ENCODE results near the gene PRSS38. TPM values are rescaled to one million over a fixed set of nuclear protein-coding genes. Genes with fewer than 3 reads are reported as not detected.

Gene PRSS38
- polyA plus RNA-seq, 1 donor (not counting 4 experiments of a cell fraction or from before 2014, with no cell fraction given), result not detected

GRCh38 chr1:227889047-227889862, 73.8 kb downstream of the PRSS38 start:
- DNase-seq (ENCODE audit: low read depth, low spot score) (no peak), FAIRE-seq (no peak)
- dilution Hi-C loops (cut with MboI; ENCODE audit: extremely low pct_ligation_motif_present, low sequenced_read_pairs), result no loop called here
- no peak overlapping the region for H3K9ac ChIP-seq (ENCODE audit: control insufficient read depth, extremely low read depth, insufficient read depth, low read length)
- H3K36me3 ChIP-seq (ENCODE audit: control insufficient read depth in 2 of 2, extremely low read depth in 1 of 2, insufficient read depth in 2 of 2, low read length in 2 of 2), result no peaks in the 10 kb centered on the region
- H3K9me1 ChIP-seq (ENCODE audit: control insufficient read depth, extremely low read depth, insufficient read depth, low read length), result no peaks in the 10 kb centered on the region
- H3K9me3 ChIP-seq (ENCODE audit: control insufficient read depth, low read depth, low read length), result no peaks in the 10 kb centered on the region
- no peaks in the 10 kb centered on the region for H4K20me1 ChIP-seq (ENCODE audit: control insufficient read depth, extremely low read depth, insufficient read depth, low read length)
- peaks cover 3% of the 10 kb centered on the region for H3K27me3 ChIP-seq (ENCODE audit: control insufficient read depth, extremely low read depth, insufficient read depth, low read length)
- H3K27ac ChIP-seq (ENCODE audit: control insufficient read depth, insufficient read depth, low read length), result no peak overlapping the region
- no peaks in the 10 kb centered on the region for H3K79me2 ChIP-seq (ENCODE audit: control insufficient read depth, insufficient read depth, low read length)
- TF ChIP-seq EZH2 (IDR thresholded peaks at IDR 0.05; ENCODE audit: low read length), result no peak
- TF ChIP-seq CTCF (optimal IDR thresholded peaks at IDR 0.05 in 1 of 3, IDR thresholded peaks at IDR 0.05 in 1 of 3, conservative IDR thresholded peaks at IDR 0.05 in 1 of 3; ENCODE audit: extremely low read depth in 1 of 3, insufficient read depth in 2 of 3, low read length in 3 of 3), result no peak
- no peak overlapping the region for H2AFZ ChIP-seq (ENCODE audit: control insufficient read depth, low read length)
- H3K4me2 ChIP-seq (ENCODE audit: control insufficient read depth, extremely low read depth, insufficient read depth, low read depth, low read length), result no peak overlapping the region
- no peak overlapping the region for H3K4me3 ChIP-seq (ENCODE audit: control insufficient read depth in 2 of 3, extremely low read depth in 1 of 3, insufficient read depth in 2 of 3, low read depth in 1 of 3, low read length in 3 of 3)
- peaks cover 16% of the 10 kb centered on the region for H3K4me1 ChIP-seq (ENCODE audit: control insufficient read depth, extremely low read depth, insufficient read depth, low read length)

- Histone ChIP-seq H3K4me1 (ENCODE audit: control insufficient read depth, extremely low read depth, insufficient read depth, low read length) (peaks cover 16% of the 10 kb centered on the region), H3K9me1 (ENCODE audit: control insufficient read depth, extremely low read depth, insufficient read depth, low read length) (no peaks in the 10 kb centered on the region), H3K4me3 (ENCODE audit: control insufficient read depth in 2 of 3, extremely low read depth in 1 of 3, insufficient read depth in 2 of 3, low read depth in 1 of 3, low read length in 3 of 3) (no peak overlapping the region), H3K36me3 (ENCODE audit: control insufficient read depth in 2 of 2, extremely low read depth in 1 of 2, insufficient read depth in 2 of 2, low read length in 2 of 2) (no peaks in the 10 kb centered on the region), H3K79me2 (ENCODE audit: control insufficient read depth, insufficient read depth, low read length) (no peaks in the 10 kb centered on the region), H3K4me2 (ENCODE audit: control insufficient read depth, extremely low read depth, insufficient read depth, low read depth, low read length) (no peak overlapping the region), H3K9me3 (ENCODE audit: control insufficient read depth, low read depth, low read length) (no peaks in the 10 kb centered on the region), H3K27me3 (ENCODE audit: control insufficient read depth, extremely low read depth, insufficient read depth, low read length) (peaks cover 3% of the 10 kb centered on the region), H2AFZ (ENCODE audit: control insufficient read depth, low read length) (no peak overlapping the region), H3K27ac (ENCODE audit: control insufficient read depth, insufficient read depth, low read length) (no peak overlapping the region), H4K20me1 (ENCODE audit: control insufficient read depth, extremely low read depth, insufficient read depth, low read length) (no peaks in the 10 kb centered on the region), H3K9ac (ENCODE audit: control insufficient read depth, extremely low read depth, insufficient read depth, low read length) (no peak overlapping the region)
- no peak for DNase-seq (ENCODE audit: low read depth, low spot score)
- TF ChIP-seq CTCF (optimal IDR thresholded peaks at IDR 0.05 in 1 of 3, IDR thresholded peaks at IDR 0.05 in 1 of 3, conservative IDR thresholded peaks at IDR 0.05 in 1 of 3; ENCODE audit: extremely low read depth in 1 of 3, insufficient read depth in 2 of 3, low read length in 3 of 3) (no peak), EZH2 (IDR thresholded peaks at IDR 0.05; ENCODE audit: low read length) (no peak)
- dilution Hi-C loops (cut with MboI; ENCODE audit: extremely low pct_ligation_motif_present, low sequenced_read_pairs), result no loop called here
- FAIRE-seq, result no peak
Observed at GRCh38 chr1:227889863-227890405, 74.5 kb downstream of the PRSS38 start.
